Thyroid gland (tissue), 4 donors: ENCODE measurements around the gene TDRD5. TPM values are rescaled to one million over a fixed set of nuclear protein-coding genes. Genes with fewer than 3 reads are reported as not detected.

Experiments used
- DNase-seq, 2 donors: peaks; one replicate each; pipeline ENCODE4 v3.0.0-alpha.2; 2019
- H3K27ac ChIP-seq, 3 donors: fragments of 200-600 bp; sonication (generic); 1 replicate in 2 of 3; 2 replicates in 1 of 3; pipeline ENCODE4 v1.5.1; 2016 to 2019; ENCODE audit warnings: mild to moderate bottlenecking in 1 of 3, moderate library complexity in 1 of 3
- H3K27me3 ChIP-seq: fragments of 200-600 bp; sonication (generic); one replicate; pipeline ENCODE4 v1.5.1; 2019
- H3K36me3 ChIP-seq, 2 donors: fragments of 200-600 bp; sonication (generic); one replicate each; pipeline ENCODE4 v1.5.1; 2016 to 2019
- H3K4me1 ChIP-seq, 2 donors: fragments of 200-600 bp; sonication (generic); one replicate each; pipeline ENCODE4 v1.5.1; 2017 to 2019
- H3K4me3 ChIP-seq, 3 donors: fragments of 200-600 bp; sonication (generic); replicated peaks in 1 of 3; 1 replicate in 2 of 3; 2 replicates in 1 of 3; pipeline ENCODE4 v1.5.1; 2016; ENCODE audit warnings: mild to moderate bottlenecking in 1 of 3
- H3K9me3 ChIP-seq: fragments of 200-600 bp; sonication (generic); one replicate; pipeline ENCODE4 v1.5.1; 2017
- CTCF ChIP-seq, 6 experiments: fragments of 200-600 bp in 3 of 6; fragments of 450-650 bp in 3 of 6; sonication (generic) in 3 of 6; IDR thresholded peaks; one replicate each; pipeline ENCODE4 v1.5.1; 2016 to 2019; ENCODE audit warnings: antibody characterized with exemption in 6 of 6, mild to moderate bottlenecking in 2 of 6, inconsistent platforms in 1 of 6, moderate library complexity in 1 of 6
- POLR2A ChIP-seq, 2 donors: fragments of 450-650 bp; IDR thresholded peaks; one replicate each; pipeline ENCODE4 v1.6.1; 2017; ENCODE audit warnings: antibody characterized with exemption in 2 of 2, mild to moderate bottlenecking in 2 of 2, moderate library complexity in 1 of 2
- WGBS, 2 donors: methylation state at CpG; one replicate each; pipeline ENCODE4 v1.1.5; 2017; 5-methylcytosine and 5-hydroxymethylcytosine counted together
- intact Hi-C: fragments of 100-400 bp; cut with DNase I; formaldehyde crosslinking; loops from one replicate; pipeline ENCODE4 v1.15.1; 2023
- total RNA-seq, 4 donors: library from RNA; depleted of rRNA; stranded (reverse); fragments of >200 nt; gene quantifications; one replicate each; pipeline ENCODE4 v1.2.3, GENCODE V29; 2016

Gene TDRD5
- total RNA-seq, 4 donors from 2014 or later = 0.81 to 2.8 (median 1.5) TPM

GRCh38 chr1:179549368-179549700 lies 42.3 kb upstream of the TDRD5 start:
- no peak for DNase-seq
- Histone ChIP-seq H3K9me3 (no peaks in the 10 kb centered on the region), H3K36me3 (no peaks in the 10 kb centered on the region), H3K27me3 (no peaks in the 10 kb centered on the region), H3K4me1 (peaks cover 8 to 15% of the 10 kb centered on the region in 2 donors), H3K27ac (no peak overlapping the region), H3K4me3 (no peak overlapping the region)
- intact Hi-C loops = no loop called here
- TF ChIP-seq POLR2A (IDR thresholded peaks at IDR 0.05) (no peak), CTCF (IDR thresholded peaks at IDR 0.05) (no peak)
- WGBS, 2 donors = 88% methylated on average over 2 of the region's 2 CpGs

GRCh38 chr1:179550746-179551682 lies 40.6 kb upstream of the TDRD5 start:
- H3K36me3 ChIP-seq = no peaks in the 10 kb centered on the region
- TF ChIP-seq POLR2A (IDR thresholded peaks at IDR 0.05) (no peak), CTCF (IDR thresholded peaks at IDR 0.05) (no peak)
- 64 to 76% methylated on average over 9 of the region's 9 CpGs for WGBS, 2 donors
- no peak for DNase-seq
- H3K4me3 ChIP-seq = no peak overlapping the region
- intact Hi-C loops = no loop called here
- H3K27me3 ChIP-seq = no peaks in the 10 kb centered on the region
- H3K9me3 ChIP-seq = no peaks in the 10 kb centered on the region
- H3K27ac ChIP-seq = no peak overlapping the region
- H3K4me1 ChIP-seq = peaks cover 0 to 2% of the 10 kb centered on the region in 2 donors

- H3K9me3 ChIP-seq = no peaks in the 10 kb centered on the region
- H3K27me3 ChIP-seq = no peaks in the 10 kb centered on the region
- DNase-seq = no peak
- H3K4me1 ChIP-seq = no peaks in the 10 kb centered on the region
- intact Hi-C loops = no loop called here
- no peaks in the 10 kb centered on the region for H3K36me3 ChIP-seq
- H3K27ac ChIP-seq = no peak overlapping the region
- TF ChIP-seq CTCF (IDR thresholded peaks at IDR 0.05) (no peak), POLR2A (IDR thresholded peaks at IDR 0.05) (no peak)
- H3K4me3 ChIP-seq = no peak overlapping the region
Observed at GRCh38 chr1:179554427-179554826, 37.2 kb upstream of the TDRD5 start.

- Histone ChIP-seq H3K27me3 (no peaks in the 10 kb centered on the region), H3K27ac (no peak overlapping the region), H3K9me3 (no peaks in the 10 kb centered on the region), H3K4me1 (no peaks in the 10 kb centered on the region), H3K36me3 (no peaks in the 10 kb centered on the region), H3K4me3 (no peak overlapping the region)
- no peak for DNase-seq
- TF ChIP-seq POLR2A (IDR thresholded peaks at IDR 0.05) = no peak
- TF ChIP-seq CTCF (IDR thresholded peaks at IDR 0.05) = no peak
- WGBS, 2 donors = 93 to 98% methylated on average over 1 of the region's 1 CpG
- intact Hi-C loops = no loop called here
Observed at GRCh38 chr1:179558078-179558477, 33.6 kb upstream of the TDRD5 start.

GRCh38 chr1:179575497-179576314 lies 15.9 kb upstream of the TDRD5 start, which contains the start of gene NPHS2:
TSS of gene NPHS2 (minus strand) at chr1:179575948. CDS start at chr1:179575864, 84 bp downstream.
- Histone ChIP-seq H3K36me3 (no peaks in the 10 kb centered on the region), H3K9me3 (no peaks in the 10 kb centered on the region), H3K27ac (no peak within 1 kb of the TSS), H3K27me3 (peaks cover 6% of the 10 kb centered on the region), H3K4me3 (no peak within 1 kb of the TSS), H3K4me1 (peaks cover 4 to 10% of the 10 kb centered on the region in 2 donors)
- no peak for DNase-seq
- intact Hi-C loops = no loop called here
- TF ChIP-seq POLR2A (IDR thresholded peaks at IDR 0.05) (no peak), CTCF (IDR thresholded peaks at IDR 0.05) (no peak)
- 9 to 15% methylated on average over 33 to 44 of the region's 77 CpGs for WGBS, 2 donors
